Activated CD8-positive, alpha-beta memory T cell treated with anti-CD3 and anti-CD28 coated beads, Interleukin-2, amount 50 U/mL, for 4 hours (primary cell): Measurements from ENCODE around the gene CSPG4.
"Not testable (repeated sequence)": the region's sequence is repeated elsewhere in the genome, so short reads cannot be mapped to it uniquely, and the experiment has no call there.

Source experiments
- DNase-seq: peaks from one replicate; pipeline ENCODE4 v3.0.0-alpha.2; 2020

The CSPG4 gene

DNA sequence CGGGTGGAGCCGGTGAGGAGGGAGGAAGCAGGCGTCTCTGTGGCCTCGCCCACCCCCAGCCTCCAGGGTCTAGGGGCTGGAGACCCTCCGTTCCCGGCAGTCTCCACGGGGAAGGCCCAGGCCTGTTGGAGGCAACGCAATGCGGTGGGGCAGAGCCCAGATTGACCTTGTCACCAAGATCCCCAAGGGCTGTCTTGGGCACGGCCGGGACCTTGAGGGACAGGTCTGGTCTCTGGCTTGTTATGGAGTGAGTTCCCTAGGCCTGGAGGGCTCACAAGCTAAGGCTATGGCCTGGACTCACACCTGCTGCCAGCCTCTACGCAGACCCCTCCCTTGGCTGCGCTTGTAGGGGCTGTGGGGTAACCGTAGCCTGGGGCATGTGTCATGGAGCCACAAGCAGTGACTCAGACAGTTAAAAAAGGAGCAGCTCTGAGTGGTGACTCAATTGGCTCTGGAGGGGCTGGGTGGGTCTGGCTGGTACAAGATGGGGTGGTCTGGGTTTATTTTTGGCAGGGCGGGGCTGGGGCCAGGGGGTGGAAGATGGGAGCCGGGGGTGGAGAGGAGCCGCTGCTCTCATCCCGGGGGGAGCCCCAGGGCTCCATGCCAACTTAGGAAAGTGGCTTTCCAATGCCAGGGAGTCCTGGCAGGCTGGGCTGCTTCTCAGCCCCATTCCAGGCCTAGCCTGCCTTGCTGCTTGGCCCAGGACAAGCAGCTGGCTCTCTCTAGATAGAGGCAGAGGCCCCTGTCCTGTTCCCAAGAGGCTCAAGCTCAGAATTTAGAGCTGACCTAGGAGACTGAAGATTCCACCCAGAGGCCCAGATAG lies 9.0 kb downstream of the CSPG4 start:
- DNase-seq: not testable (repeated sequence)

DNA sequence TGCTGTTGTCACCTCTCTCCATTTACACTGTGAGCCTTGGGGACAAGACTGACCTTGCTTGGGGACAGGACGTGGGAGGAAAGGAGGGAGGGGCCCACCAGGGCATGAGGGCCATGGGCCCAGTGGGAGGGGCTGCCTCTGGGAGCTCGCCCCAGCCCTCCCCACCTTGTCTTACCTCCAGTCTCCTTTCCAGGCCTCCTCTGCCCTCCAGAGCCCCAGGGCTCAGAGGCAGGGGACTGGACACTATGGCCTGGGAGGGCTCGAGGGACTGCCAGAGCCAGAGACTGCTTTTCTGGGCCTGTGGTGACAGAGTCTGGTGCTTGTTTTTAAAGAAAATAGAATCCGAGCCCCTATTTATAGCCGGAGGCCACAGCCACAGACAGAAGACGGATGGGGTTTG lies 10.2 kb downstream of the CSPG4 start:
- no peak for DNase-seq

DNA sequence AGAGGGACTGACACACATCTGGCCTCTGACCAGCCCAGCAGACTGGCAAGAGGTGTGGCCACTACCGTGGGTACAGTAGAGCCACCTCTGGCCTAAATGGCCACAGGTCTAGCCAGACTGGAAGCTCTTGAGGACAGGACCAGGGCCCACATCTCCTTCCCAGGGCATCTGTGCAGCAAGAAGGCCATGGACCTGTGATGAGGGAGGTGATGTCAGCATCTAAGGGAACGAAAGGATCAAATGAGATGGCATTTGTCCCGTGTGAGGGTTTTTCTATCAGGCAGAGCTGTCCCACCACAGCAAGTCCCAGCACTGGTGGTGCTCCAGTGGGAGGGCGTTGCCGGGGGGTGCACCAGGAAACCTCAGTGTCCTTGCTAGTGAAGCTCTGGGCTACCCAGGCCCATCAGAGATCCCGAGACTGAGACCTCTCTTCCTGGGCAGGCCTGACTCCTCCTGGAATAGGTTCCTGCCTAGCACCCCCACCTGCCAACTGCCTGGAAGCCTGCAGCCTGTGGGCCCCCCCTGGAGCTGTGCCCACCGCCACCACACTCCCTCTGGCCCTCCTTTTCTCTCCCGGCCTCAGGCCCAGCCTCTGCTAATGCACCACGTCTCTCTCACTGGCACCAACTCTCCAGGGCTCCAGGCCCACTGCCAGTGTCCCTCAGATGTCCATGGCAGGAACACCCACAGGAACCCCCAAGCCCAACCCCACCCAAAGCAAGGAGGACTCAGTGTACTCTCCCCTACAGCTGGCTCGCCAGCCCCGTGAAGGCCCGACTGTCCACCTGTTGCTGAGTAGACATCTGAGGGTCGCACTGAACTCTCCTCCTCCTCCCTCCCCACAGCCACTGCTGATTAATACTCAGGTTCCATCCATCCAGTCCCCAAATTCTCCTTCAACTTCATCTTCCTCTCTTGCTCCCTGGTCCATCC lies 11.3 kb downstream of the CSPG4 start:
- DNase-seq: not testable (repeated sequence)

DNA sequence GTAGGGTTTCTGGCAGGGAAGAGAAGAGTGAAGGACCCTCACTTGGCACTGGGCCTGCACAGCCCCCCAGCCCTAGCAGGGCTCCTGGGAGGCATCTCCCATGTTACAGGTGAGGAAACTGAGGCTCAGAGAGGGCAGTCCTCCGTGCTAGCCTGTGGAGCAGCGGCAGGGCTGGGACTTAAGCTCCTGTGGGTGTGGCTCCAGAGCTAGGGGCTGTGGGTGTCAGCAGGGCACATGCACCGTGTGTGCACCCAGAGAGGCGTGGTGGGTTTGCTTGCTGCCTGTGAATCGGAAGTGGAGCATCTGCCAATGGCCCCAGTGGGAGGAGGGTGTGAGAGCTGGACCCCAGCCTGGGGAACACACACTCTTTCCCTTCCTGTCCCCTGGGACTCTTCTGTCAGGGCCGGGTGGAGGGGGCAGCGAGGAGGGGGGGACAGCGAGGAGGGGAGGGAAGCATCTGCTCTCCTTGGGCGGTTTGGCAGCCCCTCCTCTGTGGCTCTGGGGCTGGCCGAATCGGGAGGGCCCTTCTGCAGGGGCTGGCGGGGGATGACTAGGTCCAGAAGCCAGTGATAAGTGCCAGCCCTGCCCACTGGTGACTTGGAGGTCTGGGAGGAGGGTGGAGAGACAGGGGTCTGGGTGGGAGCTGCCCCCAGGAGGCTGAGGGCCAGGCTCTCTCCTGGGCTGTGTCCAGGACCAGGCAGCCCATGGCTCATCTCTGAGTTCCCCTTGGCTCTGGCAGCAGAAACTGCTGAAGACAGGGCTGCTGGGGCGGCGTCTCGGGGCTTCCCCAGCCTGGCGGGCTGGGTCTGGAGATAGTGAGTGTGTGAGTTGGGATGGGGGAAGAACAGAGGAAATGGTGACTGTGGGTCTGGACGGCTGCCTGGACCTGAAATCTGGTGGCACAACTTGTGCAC lies 12.4 kb downstream of the CSPG4 start:
- DNase-seq: not testable (repeated sequence)

DNA sequence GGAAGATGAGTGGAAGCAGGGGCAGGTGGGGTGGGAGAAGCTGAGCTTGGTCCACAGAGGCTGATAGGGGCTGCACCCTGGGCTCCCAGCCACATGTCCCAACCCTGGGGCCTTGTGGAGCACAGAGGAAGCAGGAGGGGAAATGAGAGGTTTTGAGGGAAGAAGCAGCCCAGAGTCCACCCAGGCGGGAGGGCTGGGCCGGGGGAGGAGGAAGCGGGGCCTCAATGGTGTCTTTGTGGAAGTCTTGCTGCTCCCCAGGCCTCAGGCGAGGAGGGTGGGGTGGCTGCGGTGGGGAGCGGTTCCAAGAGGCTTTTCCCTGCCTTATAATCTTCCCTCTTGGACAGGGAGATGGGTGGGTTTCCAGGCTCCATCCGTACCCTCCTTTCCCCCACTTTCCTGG lies 13.1 kb downstream of the CSPG4 start:
- not testable (repeated sequence) for DNase-seq

DNA sequence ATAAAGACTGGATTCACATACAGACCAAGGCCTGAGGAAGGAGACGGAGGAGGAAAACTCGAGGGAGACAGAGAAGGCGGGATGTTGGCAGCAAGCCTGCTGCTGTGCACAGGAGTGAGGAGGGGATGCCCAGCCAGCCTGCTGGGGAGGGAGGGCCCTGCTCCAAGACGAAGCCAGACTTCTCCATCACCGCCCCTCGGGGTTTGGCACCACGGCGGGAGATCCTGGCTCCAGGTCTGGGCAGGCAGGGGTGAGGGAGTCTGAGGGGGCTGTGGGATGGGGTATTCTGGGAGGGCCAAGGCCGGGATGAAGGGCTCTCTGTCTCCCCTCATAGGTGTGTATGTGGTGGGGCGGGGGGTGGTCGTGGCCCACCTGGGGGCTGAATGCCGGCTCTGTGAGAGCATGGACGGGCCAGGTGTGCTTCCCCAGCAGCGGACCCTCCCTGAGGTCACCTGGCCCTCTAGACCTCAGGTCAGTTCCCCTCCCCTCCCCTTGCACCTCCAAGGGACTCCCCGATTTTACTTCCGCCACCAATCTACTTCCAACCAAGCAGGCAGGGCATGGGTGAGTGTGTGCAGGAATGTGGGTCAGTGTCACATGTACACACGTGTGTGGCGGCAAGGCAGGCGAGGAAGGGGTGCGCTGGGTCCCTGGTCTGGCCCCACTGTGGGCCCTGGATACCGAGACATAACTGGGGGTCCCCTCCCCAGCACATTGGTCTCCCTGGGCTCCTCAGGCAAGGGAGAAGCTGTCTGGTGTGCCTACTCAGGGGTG lies 14.5 kb downstream of the CSPG4 start:
- DNase-seq: not testable (repeated sequence)

DNA sequence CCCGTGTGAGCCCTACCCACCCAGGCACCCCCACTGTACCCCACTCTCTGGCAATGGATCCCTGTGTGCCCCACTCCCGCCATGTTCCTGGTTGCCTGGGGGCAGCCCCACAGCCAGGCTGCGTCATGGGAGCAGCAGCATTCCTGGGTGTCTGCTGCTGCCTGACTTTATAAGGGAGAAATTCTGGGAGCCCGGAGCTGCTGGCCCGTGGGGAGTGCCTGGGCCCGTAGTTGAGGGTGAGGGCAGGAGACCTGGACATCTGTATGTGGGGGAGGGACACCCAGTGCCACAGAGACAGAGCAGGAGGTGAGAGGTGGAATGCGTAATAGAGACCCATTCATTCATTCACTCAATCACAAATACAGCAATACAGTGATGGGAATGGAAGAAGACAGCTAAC lies 15.1 kb downstream of the CSPG4 start:
- DNase-seq: no peak

DNA sequence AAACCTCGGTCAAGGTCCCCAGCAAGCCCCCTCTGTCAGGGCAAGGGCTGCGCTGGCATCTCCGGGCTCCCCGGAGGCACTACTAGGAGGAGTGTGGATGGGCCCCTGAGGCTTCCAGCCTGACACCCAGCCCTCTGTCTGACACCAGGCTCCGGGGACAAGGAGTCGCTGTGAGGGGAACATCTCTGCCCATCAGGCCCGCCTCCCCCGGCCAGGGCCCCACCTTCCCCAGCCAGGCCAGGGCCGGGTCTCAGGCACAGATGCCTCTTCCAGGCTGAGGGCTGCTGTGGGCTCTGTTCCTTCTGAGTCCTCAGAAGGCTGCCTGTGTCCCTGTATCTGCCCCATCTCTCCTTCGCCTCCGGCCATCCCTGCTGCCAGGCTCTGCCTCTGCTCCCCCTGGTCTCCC lies 15.8 kb downstream of the CSPG4 start:
- DNase-seq: no peak

DNA sequence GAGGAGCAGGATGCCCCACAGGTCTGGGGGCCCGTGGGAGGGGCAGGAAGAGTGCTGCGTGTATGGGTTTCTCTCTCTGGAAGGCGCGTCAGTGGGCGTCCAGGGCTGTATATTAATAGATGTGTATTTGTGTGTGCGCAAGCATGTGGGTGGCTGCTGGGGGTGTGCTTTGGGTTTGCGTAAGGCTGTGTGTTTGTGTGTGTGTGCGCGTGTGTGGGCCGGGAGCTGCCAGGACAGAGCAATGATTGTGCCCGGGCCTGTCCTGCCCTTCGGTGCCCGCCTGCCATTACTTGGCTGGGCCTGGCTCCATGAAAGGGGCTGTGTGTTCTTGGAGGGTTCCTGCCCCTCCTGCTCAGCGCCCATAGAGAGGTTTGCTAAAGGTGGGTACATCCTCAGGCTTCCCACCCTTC lies 16.3 kb downstream of the CSPG4 start:
- DNase-seq: no peak

DNA sequence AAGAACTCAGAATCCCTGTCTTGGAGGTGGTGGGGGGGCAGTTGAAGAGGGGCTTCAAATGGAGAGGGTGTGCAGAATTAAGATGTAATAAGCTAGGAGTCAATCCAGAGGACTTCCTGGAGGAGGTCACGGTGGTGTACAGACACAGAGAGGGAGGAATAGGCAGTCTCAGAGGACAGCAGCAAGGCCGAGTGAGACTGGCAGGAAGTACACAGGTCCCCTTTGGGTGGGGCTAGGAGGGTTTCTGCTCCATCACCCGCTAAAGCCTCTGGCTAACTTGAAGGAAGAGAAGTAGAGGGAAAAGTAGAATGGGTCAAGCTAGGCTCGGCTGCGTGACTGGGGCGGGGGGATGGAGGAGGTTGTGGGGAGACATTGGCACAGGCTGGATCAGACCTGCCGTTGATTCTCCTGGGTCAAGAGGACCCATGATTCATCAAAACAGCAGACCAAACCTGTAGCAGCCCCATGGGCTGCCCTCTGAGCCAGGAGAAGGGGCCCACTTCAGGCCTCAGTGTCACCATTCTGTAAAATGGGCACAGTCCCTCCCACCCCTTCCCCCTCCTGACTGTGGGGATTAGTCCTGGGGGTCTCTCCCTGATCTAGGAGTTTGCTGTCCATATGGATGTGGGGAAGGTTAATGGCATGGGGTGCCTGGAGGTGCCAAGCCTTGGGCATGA lies 16.9 kb downstream of the CSPG4 start:
- DNase-seq: no peak

DNA sequence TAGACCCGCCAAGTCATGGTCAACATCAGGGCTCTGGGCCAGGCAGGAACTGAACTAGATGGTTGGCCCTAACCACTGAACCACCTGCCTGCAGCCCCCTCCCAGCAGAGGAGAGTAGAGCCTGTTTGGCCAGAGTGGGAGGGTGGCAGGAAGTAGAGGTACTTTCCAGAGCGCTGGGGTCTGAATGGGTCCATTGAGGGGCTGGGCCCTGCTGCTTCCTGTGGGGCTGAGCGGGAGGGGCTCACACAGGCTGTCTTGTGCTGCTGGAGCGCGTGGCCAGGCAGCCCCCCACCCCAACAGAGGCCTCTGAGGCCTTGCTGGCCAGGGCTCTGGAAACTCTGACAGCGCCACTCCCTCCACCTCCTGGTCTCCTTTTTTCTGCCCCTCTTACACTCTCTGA lies 17.4 kb downstream of the CSPG4 start:
- no peak for DNase-seq

DNA sequence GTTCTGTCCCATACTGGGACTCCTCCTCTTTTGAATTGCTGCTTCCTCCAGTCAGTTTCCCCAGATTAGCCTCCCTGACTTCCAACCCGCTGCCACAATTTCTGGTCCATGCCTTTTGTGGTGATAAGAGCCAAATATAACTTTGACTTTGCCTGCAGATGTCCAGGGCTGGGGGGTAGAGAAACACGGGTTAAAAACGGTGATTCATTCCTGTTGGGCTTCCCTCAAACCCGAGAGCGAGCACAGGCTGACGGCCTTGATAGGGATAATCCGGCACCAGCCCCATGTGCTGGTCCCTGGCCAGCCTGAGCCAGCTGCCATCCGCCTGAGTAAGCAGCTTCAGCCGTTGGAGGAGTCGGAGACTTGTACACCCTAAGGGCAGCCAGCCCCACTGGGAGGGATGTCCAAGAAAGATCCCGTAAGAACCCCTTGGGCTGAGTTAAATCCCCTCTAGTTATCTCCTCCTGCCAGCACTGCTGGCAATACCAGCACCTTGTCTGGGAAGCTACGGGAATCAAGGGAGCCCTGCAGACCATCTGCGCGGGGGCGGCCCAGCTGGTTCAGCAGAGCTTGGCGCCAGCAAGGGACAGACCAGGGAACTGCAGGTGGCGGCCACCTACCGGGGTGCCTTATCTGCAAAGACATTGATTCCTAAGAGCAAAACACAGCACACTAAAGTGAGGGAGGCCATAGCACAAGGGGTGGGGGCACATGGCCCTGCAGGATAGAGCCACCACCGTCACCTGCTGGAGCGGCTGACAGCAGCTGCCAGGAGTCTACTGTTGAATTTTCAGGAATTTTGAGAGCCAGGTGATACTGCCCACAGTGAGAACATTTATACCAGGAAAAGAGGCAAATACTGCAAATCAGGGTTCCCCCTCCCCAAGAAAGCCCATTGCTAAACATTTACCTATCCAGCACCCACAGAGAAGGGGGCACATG lies 18.1 kb downstream of the CSPG4 start:
- no peak for DNase-seq

DNA sequence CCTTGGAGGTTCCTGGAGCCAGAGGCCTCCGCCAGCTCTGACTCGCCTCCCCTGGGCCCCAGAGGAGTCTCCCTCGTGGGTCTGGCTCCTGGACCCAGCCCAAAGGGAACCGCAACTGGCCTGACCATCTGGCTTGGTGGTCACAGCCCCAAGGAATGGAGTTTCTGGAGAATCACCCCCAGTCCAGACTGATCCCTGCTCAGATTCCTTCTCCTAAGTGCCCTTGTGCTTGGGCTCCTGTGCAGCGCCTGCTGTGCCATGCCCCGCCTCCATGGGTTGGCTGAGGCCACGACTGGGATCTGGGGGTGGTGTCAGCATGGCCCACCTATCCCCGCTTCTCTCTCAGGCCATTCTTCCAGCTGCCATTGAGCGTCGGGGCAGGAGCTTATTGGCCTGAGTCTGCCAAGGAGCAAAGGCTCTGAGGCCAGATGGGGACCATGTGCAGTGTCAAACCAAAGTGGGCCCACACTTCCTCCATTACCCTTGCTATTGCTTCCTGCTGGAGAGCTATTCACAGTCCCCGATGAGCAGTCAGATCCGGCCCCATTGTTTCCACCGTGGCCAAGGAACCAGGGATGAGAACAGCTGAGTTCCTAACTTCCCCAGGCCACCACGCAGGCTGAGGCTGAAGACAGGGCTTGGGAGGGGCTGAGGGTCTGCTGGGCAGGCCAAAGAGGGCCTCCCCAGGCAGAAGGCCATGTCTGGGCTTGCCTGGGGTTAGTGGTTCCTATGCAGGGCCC lies 19.0 kb downstream of the CSPG4 start:
- DNase-seq: no peak

DNA sequence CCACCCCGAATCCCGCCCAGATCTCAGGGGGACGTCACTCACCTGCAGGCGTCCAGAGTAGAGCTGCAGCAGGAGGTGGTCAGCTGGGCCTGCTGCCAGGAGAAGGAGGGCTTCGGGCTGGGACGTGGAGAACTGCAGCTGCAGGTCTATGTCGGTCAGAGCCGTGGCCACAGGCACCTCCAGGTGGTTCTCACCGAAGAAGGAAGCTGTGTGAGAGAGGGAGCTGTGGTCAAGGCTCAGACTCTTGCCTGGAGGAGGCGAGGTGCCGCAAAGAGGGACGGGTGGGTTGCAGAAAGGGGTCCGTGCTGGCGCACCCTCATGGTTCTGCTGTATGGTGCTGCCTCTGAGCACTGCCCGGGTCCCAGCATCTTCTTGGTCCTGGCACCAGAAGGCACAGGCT lies 19.6 kb downstream of the CSPG4 start:
- DNase-seq: not testable (repeated sequence)

DNA sequence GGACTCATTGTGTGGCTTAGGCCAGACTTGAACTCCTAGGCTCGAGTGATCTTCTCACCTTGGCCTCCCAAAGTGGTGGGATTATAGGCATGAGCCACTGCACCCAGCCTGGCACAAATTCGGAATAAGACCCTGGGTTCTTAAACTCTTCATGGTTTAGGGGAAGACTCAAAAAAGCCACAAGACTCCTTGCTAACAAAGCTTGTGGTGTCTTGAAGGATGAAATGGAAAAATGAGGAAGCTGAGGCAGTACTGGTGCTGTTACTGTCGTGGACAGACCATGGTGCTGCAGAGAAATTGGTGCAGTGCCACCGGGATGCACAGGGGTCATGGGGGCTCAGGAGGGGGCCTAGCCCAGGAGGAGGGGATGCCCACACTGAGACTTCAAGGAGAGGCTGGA lies 20.3 kb downstream of the CSPG4 start:
- not testable (repeated sequence) for DNase-seq

DNA sequence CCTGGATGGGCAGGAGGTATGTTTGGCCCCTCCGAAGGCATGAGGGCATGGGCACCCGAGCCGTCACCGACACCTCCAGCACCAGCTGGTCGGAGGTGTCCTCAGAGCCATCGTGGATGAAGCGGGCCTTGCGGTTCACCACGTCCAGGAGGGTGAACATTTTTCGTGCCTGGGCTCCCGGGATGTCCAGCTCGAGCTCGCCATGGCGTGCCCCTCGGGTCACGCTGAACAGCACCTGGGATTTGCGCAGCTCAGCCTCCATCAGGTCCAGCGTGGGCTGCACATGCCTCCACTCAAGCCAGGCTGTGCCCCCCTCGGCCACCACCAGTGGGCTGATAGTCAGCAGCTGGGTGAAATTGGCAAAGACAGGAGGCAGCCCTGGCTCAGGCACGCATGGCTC lies 23.2 kb downstream of the CSPG4 start:
- DNase-seq: not testable (repeated sequence)

DNA sequence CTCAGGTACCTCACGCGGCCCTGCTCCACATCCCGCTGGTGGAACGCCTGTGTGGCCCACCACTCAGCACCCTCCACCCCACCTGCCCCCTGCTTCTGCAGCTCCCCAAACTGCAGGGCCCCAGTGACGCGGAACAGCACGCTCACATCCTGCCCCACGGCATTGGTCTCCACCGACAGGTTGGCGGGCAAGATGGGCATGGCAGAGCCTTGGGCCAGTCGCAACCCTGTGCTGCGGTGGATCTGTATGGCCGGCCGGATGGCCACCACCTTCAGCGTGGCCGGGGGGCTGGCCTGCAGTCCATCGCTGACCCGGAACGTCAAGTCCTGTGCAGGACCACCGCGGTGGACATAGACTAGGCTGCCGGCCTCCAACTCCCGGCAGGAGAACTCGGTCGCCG lies 23.8 kb downstream of the CSPG4 start:
- no peak for DNase-seq

DNA sequence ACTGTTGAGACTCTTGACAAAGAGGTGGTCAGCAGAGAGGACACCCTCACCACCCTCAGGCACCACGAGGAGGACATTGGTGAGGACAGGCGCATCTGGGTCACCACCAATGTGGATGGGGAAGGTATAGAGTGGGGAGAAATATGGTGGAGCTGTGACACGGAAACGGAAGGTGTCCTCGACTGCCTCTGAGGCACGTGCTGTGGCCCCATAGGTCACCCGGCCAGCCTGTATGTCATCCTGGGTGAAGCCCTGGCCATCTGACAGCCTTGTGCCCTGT lies 24.4 kb downstream of the CSPG4 start:
- no peak for DNase-seq

DNA sequence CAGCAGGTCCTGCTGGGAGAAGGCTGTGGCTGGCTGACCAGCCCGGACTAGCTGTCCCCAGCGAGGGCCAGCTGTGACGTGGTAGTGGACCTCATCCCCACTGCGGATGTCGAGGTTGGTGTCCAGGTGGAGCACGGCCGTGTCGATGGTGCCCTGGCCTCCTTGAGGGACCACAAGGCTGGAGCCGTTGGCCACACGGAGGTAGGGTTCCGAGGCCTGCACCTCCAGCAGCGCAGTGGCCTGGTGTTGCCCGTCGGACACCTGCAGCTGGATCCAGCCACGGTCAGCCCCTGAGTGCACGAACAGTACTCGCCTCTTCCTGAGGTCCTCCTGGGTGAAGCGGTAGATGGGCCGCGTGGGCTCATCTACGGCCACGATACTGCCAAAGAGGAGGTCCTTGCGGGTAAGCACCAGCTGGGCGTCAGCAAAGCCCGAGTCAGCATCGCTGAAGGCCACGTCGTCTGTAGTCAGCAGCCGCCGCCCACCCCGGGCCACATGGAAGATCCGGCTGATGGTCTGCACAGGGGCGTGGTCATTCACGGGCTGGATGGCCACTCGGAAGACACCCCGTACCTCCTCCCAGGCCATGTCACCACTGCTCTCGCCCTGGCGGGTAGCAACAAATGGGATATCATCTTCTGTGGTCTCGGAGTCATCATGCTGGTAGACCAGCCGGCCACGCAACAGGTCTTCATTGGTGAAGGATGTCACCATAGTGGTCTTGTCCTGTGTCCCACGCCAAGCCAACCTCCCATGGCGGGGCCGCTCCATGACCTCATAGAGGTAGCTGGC lies 25.0 kb downstream of the CSPG4 start:
- DNase-seq: no peak
